Breast epithelium (tissue), 3 donors: Measurements from ENCODE around the gene CTIF. TPM values are rescaled to one million over a fixed set of nuclear protein-coding genes. Genes with fewer than 3 reads are reported as not detected.

Experiments used
- total RNA-seq, 3 donors: library from RNA; depleted of rRNA; stranded (reverse); fragments of >200 nt; gene quantifications; one replicate each; pipeline ENCODE4 v1.1.0, GENCODE V29; 2016

The CTIF gene
- total RNA-seq, 3 donors from 2014 or later = 28.8 to 78.9 (median 32.6) TPM

Other genes starting within 250 kb of the CTIF start
- 10 to 100 TPM in 1 of 3 donors, 1 to 10 TPM in 2; 5.6 to 26.5 (median 6.1) TPM for gene ZBTB7C, start 129.6 kb upstream of the CTIF start, total RNA-seq